NT2/D1 (cell line): ENCODE measurements around the gene MAML3.

Experiments
- DNase-seq: peaks from one replicate; pipeline ENCODE4 v3.0.0-alpha.2; 2011; ENCODE audit warnings: low read depth, low spot score
- H3K27me3 ChIP-seq: 2 replicates; pipeline ENCODE4 v1.6.0; 2011; ENCODE audit warnings: mild to moderate bottlenecking; ENCODE audit not compliant: insufficient read length, insufficient read depth
- H3K36me3 ChIP-seq: 2 replicates; pipeline ENCODE4 v1.6.1; 2011; ENCODE audit warnings: mild to moderate bottlenecking, low read length, mixed read lengths; ENCODE audit not compliant: insufficient read depth, insufficient read length
- H3K4me1 ChIP-seq: 2 replicates; pipeline ENCODE4 v1.5.1; 2011; ENCODE audit not compliant: insufficient read depth, insufficient read length
- H3K4me3 ChIP-seq: 2 replicates; pipeline ENCODE4 v1.5.1; 2011; ENCODE audit warnings: low read depth; ENCODE audit not compliant: insufficient read length
- H3K9ac ChIP-seq: 2 replicates; pipeline ENCODE4 v1.6.0; 2011; ENCODE audit warnings: low read depth; ENCODE audit not compliant: insufficient read length
- H3K9me3 ChIP-seq: 2 replicates; pipeline ENCODE4 v1.5.1; 2011; ENCODE audit warnings: mild to moderate bottlenecking, low read length; ENCODE audit not compliant: insufficient read depth
- SUZ12 ChIP-seq: IDR thresholded peaks from 2 replicates; pipeline ENCODE4 v1.6.1; 2011; ENCODE audit not compliant: insufficient read length, insufficient read depth; ENCODE audit errors: extremely low read depth
- YY1 ChIP-seq: IDR thresholded peaks from 2 replicates; pipeline ENCODE4 v1.6.1; 2011; ENCODE audit not compliant: insufficient read length, insufficient read depth
- ZNF274 ChIP-seq: IDR thresholded peaks from 2 replicates; pipeline ENCODE4 v1.6.1; 2011; ENCODE audit warnings: mild to moderate bottlenecking, low read depth, low read length

The MAML3 gene

DNA sequence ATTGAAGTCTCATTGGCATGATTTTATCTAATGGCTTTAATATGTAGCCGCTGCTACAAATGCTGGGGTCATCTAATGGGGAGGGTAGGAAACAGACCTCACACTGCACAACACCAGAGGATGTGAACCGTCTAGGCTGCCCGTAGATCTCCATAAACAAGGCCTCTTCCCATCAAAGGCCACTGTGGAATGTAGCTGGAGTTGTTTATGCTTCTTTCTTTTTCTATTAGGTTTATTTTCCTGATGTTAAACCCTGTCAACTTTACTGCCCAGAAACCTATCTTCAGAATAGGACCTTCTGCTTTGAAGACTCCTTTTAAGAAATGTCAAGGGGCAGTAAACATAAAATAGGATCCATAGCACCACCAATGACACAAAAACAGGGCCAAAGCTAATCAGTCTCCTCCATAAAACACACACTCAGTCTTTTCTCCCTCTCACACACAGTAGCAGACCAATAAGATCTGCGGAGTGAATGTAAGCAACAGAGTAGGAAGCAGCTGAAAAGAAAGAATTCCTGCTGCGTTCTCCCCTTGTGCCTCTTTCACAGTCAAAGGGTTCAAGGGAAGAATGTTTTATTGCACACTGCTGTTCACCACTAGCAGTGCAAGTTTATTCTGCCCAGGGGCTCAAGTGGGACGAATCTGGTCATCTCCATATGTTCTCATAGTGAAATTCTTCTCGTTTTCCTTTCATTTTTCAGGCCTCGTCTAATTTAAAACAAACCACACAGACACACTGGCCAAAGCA, 72.2 kb downstream of the MAML3 start:
- Histone ChIP-seq H3K36me3 (no peaks in the 10 kb centered on the region), H3K9ac (no peak overlapping the region), H3K4me1 (peaks cover 3% of the 10 kb centered on the region), H3K27me3 (no peaks in the 10 kb centered on the region), H3K4me3 (no peak overlapping the region), H3K9me3 (no peaks in the 10 kb centered on the region)
- no peak for DNase-seq
- no peak for TF ChIP-seq SUZ12
- TF ChIP-seq YY1, result no peak
- TF ChIP-seq ZNF274, result no peak

DNA sequence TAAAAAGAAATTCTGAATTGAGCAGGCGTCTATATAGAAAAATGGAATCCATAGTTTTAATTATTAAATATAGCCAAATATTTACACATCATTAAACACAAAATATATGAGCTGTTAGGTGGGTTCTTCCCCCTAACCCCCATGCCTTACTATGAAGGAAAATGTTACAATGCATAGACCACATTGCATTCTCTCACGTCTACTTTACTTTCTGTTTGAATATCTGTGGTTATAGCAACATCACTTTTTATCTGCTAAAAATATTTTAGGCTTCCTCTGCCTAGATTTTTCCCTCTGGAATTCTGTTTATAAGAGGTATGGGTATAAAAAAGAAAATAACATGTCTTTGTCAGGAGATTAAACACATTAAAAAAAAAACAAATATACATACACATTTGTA, 73.1 kb downstream of the MAML3 start:
- Histone ChIP-seq H3K9ac (no peak overlapping the region), H3K27me3 (no peaks in the 10 kb centered on the region), H3K36me3 (no peaks in the 10 kb centered on the region), H3K4me3 (no peak overlapping the region), H3K9me3 (no peaks in the 10 kb centered on the region), H3K4me1 (peaks cover 3% of the 10 kb centered on the region)
- no peak for TF ChIP-seq ZNF274
- TF ChIP-seq YY1, result no peak
- no peak for TF ChIP-seq SUZ12
- no peak for DNase-seq

DNA sequence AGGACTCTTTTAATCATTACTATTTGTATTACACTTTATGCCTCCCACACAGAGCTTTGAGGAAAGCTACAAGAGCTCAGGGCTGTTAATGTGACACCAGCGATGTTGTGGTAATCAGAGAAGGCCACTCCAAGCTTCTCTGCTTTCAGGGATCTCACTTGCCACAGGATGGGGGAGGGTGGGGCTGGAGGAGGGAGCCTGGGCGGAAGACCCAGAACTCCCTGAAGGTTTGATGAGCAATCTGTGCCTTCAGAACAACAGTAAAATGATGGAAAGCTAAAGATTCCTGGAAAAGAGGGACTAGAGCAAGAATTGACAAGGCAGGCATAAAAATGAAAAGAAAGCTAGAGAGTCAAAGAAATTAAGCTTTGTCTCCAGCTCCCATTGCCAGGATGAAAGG, 75.6 kb downstream of the MAML3 start:
- no peaks in the 10 kb centered on the region for H3K9me3 ChIP-seq

DNA sequence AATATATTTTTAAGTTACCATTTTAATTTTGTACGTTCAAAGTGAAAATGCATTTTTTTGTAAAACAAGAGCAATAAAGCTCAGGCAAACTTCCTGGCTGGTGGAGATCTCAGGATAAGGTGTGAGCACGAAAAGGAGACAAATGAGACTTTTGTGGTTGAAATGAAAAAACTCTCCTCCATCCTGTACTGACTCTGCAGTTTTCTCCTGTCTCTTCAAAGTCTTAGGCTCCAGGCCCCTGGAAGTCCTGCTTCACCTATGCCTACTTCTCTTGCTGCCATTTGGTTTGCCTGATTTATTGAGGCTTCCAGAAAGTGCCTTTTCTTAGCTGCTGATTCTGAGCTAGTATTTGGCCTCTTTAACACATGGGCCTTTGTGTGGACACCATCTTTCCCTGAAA, 77.7 kb downstream of the MAML3 start:
- H3K27me3 ChIP-seq, result no peaks in the 10 kb centered on the region
- no peak overlapping the region for H3K9ac ChIP-seq
- no peaks in the 10 kb centered on the region for H3K36me3 ChIP-seq
- TF ChIP-seq ZNF274, result no peak
- TF ChIP-seq YY1, result no peak
- no peak for TF ChIP-seq SUZ12
- no peaks in the 10 kb centered on the region for H3K4me1 ChIP-seq
- H3K9me3 ChIP-seq, result no peaks in the 10 kb centered on the region
- H3K4me3 ChIP-seq, result no peak overlapping the region
- no peak for DNase-seq

More for the DNA sequence above, 75.6 kb downstream of the MAML3 start:
- DNase-seq, result peak; percentile 16
- Histone ChIP-seq H3K4me1 (peaks cover 2% of the 10 kb centered on the region), H3K4me3 (no peak overlapping the region), H3K27me3 (no peaks in the 10 kb centered on the region), H3K36me3 (no peaks in the 10 kb centered on the region), H3K9ac (no peak overlapping the region)
- TF ChIP-seq SUZ12 (no peak), YY1 (no peak)

DNA sequence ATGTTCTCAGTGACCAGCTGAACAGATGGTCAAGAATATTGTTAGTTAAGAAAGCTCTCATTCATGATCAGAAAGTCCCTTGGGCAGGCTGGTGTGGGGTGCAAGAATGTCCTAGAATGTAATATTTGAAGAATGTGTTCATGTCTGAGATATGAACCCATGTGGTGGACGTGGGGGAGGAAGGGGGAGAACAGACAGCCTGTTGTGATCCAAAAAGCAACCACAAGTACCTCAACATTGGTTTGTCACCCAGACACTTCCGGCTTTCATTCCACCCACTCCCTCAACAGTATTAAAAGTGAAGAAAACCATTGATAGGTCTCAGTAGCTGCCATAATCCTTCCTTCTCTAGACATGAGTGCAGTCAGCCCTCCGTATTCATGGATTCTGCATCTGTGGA, 82.2 kb downstream of the MAML3 start:
- H3K4me3 ChIP-seq, result no peak overlapping the region
- H3K27me3 ChIP-seq, result no peaks in the 10 kb centered on the region
- no peaks in the 10 kb centered on the region for H3K4me1 ChIP-seq
- no peak for TF ChIP-seq ZNF274
- TF ChIP-seq SUZ12, result no peak
- TF ChIP-seq YY1, result no peak
- DNase-seq, result no peak
- H3K9ac ChIP-seq, result no peak overlapping the region
- H3K9me3 ChIP-seq, result no peaks in the 10 kb centered on the region
- no peaks in the 10 kb centered on the region for H3K36me3 ChIP-seq

DNA sequence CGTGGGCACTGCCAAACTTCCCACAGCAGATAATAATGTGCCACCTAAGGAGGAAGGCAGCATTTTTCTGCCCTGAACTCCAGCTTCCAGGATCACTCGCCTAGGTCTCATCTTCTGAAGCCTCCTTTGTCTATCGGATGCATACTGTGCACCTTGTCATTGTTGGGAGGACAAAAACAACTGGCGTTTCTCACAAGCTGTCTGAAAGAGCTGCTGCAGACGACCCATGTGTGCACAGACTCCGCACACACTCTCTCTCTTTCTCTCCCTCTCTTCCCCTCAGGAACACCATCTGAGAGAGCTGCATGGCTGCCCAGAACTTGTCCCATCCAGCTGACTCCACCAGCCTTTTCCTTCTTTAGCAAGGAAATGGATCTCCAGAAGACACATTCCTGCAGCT, 83.0 kb downstream of the MAML3 start:
- Histone ChIP-seq H3K9ac (no peak overlapping the region), H3K4me3 (no peak overlapping the region), H3K4me1 (no peaks in the 10 kb centered on the region), H3K36me3 (no peaks in the 10 kb centered on the region), H3K27me3 (no peaks in the 10 kb centered on the region), H3K9me3 (no peaks in the 10 kb centered on the region)
- DNase-seq, result no peak
- TF ChIP-seq SUZ12 (no peak), YY1 (no peak), ZNF274 (no peak)

DNA sequence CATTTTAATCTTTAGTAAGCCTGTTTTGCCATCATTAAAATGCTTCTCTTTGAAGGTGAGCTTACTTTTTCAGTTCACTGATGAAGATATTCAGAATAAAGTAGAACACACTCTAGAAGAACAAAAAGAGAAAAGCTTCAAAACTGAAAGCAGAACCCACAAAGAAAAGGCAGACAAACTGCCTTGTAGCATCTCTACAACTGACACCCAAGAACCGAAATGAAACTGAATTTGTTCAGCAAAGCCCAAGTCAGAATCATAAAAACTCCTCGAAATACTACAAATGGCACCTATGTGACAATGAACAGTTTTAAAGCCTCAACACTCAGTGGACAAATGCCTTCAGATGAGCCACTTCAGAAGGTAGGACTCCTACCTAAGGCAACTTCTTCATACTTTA, 83.6 kb downstream of the MAML3 start:
- Histone ChIP-seq H3K27me3 (no peaks in the 10 kb centered on the region), H3K4me3 (no peak overlapping the region), H3K4me1 (no peaks in the 10 kb centered on the region), H3K36me3 (no peaks in the 10 kb centered on the region), H3K9ac (no peak overlapping the region), H3K9me3 (no peaks in the 10 kb centered on the region)
- no peak for DNase-seq
- no peak for TF ChIP-seq ZNF274
- TF ChIP-seq SUZ12, result no peak

DNA sequence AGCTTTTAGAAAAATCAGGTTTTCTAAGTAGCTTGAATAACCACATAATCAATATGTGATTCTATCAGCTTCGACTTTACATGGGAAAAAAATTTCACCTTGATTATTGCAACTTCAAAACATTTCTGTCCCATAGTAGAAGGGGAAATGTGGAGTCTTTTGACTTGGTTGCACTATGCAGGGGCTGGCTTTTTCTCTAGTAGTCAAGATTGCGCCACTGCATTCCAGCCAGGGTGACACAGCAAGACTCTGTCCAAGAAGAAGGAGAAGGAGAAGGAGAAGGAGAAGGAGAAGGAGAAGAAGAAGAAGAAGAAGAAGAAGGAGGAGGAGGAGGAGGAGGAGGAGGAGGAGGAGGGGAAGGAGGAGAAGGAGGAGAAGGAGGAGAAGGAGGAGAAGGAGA, 84.9 kb downstream of the MAML3 start:
- TF ChIP-seq YY1, result no peak
- no peak for TF ChIP-seq ZNF274
- TF ChIP-seq SUZ12, result no peak
- Histone ChIP-seq H3K9me3 (no peaks in the 10 kb centered on the region), H3K4me1 (no peaks in the 10 kb centered on the region), H3K4me3 (no peak overlapping the region), H3K36me3 (no peaks in the 10 kb centered on the region), H3K27me3 (no peaks in the 10 kb centered on the region), H3K9ac (no peak overlapping the region)
- DNase-seq, result no peak
